Esophagus squamous epithelium (tissue), 5 donors: ENCODE results near the gene SKIC2. TPM values are rescaled to one million over a fixed set of nuclear protein-coding genes. Genes with fewer than 3 reads are reported as not detected.

Source experiments
- DNase-seq: peaks from one replicate; lab custom pipeline; 2025; lab: John Stamatoyannopoulos, UW
- H3K27ac ChIP-seq, 4 donors: fragments of 200-600 bp; sonication (generic); one replicate each; pipeline ENCODE4 v1.5.1; 2016 to 2019; ENCODE audit warnings: mild to moderate bottlenecking in 1 of 4
- H3K27me3 ChIP-seq, 4 donors: fragments of 200-600 bp; sonication (generic); 1 replicate in 3 of 4; 2 replicates in 1 of 4; pipeline versions ENCODE4 v1.5.1 to v1.6.0; 2017 to 2021; ENCODE audit warnings: antibody characterized with exemption in 1 of 4
- H3K36me3 ChIP-seq, 3 donors: fragments of 200-600 bp; sonication (generic); one replicate each; pipeline ENCODE4 v1.5.1; 2016 to 2019
- H3K4me1 ChIP-seq, 3 donors: fragments of 200-600 bp; sonication (generic); one replicate each; pipeline ENCODE4 v1.5.1; 2017 to 2019
- H3K4me3 ChIP-seq, 4 donors: fragments of 200-600 bp; sonication (generic); 1 replicate in 3 of 4; 2 replicates in 1 of 4; pipeline ENCODE4 v1.5.1; 2016 to 2019; ENCODE audit warnings: mild to moderate bottlenecking in 2 of 4, moderate library complexity in 1 of 4
- H3K9me3 ChIP-seq, 3 donors: fragments of 200-600 bp; sonication (generic); one replicate each; pipeline ENCODE4 v1.5.1; 2016 to 2019
- POLR2A ChIP-seq, 4 donors: fragments of 450-650 bp; IDR thresholded peaks; one replicate each; pipeline ENCODE4 v1.6.1; 2017; ENCODE audit warnings: antibody characterized with exemption in 4 of 4, mild to moderate bottlenecking in 4 of 4, moderate library complexity in 3 of 4
- WGBS, 2 donors: methylation state at CpG; one replicate each; pipeline ENCODE4 v1.1.5; 2018; 5-methylcytosine and 5-hydroxymethylcytosine counted together
- intact Hi-C: fragments of 100-400 bp; cut with DNase I; formaldehyde crosslinking; loops from one replicate; pipeline ENCODE4 v1.15.0; 2022
- total RNA-seq, 4 donors: library from RNA; depleted of rRNA; stranded (reverse); fragments of >200 nt; gene quantifications; one replicate each; pipeline ENCODE4 v1.1.0, GENCODE V29; 2016
- TF ChIP-seq, protein P1 (sequence below), 6 experiments: fragments of 450-650 bp in 4 of 6; fragments of 200-600 bp in 2 of 6; sonication (generic) in 2 of 6; IDR thresholded peaks; one replicate each; pipeline ENCODE4 v1.5.1; 2016 to 2019; ENCODE audit warnings: antibody characterized with exemption in 6 of 6, mild to moderate bottlenecking in 4 of 6, moderate library complexity in 4 of 6
- donor health status: DM: yes; HTN: yes; CAD: no.

SKIC2 gene
- total RNA-seq, 4 donors from 2014 or later, result 24.6 to 32.4 (median 26.8) TPM

DNA sequence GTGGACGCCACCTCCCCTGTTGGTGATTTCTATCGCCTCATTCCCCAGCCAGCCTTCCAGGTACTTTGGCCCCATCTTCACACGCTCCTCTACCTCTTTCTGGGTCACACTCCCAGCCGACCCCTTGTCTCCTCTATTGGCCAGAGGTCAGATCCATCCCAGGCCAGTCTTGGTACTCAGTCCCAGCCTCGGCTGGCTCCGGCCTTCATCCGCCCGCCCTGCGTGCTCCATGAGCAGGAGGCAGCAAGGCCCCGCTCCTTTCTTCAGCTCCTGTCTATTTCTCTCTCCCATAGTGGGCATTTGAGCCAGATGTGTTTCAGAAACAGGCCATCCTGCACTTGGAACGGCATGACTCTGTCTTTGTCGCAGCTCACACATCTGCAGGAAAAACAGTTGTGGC, 2.6 kb downstream of the SKIC2 start:
- Histone ChIP-seq H3K4me3 (no peak overlapping the region), H3K36me3 (peaks cover 9 to 74% (median 50%) of the 10 kb centered on the region in 3 donors), H3K27me3 (no peaks in the 10 kb centered on the region), H3K9me3 (no peaks in the 10 kb centered on the region), H3K27ac (no peak overlapping the region), H3K4me1 (peaks cover 15 to 28% (median 18%) of the 10 kb centered on the region in 3 donors)
- TF ChIP-seq, protein P1, sequence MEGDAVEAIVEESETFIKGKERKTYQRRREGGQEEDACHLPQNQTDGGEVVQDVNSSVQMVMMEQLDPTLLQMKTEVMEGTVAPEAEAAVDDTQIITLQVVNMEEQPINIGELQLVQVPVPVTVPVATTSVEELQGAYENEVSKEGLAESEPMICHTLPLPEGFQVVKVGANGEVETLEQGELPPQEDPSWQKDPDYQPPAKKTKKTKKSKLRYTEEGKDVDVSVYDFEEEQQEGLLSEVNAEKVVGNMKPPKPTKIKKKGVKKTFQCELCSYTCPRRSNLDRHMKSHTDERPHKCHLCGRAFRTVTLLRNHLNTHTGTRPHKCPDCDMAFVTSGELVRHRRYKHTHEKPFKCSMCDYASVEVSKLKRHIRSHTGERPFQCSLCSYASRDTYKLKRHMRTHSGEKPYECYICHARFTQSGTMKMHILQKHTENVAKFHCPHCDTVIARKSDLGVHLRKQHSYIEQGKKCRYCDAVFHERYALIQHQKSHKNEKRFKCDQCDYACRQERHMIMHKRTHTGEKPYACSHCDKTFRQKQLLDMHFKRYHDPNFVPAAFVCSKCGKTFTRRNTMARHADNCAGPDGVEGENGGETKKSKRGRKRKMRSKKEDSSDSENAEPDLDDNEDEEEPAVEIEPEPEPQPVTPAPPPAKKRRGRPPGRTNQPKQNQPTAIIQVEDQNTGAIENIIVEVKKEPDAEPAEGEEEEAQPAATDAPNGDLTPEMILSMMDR (IDR thresholded peaks at IDR 0.05), result no peak
- DNase-seq, result no peak
- 93 to 99% methylated on average over 11 to 12 of the region's 12 CpGs for WGBS, 2 donors
- intact Hi-C loops, result no loop called here

DNA sequence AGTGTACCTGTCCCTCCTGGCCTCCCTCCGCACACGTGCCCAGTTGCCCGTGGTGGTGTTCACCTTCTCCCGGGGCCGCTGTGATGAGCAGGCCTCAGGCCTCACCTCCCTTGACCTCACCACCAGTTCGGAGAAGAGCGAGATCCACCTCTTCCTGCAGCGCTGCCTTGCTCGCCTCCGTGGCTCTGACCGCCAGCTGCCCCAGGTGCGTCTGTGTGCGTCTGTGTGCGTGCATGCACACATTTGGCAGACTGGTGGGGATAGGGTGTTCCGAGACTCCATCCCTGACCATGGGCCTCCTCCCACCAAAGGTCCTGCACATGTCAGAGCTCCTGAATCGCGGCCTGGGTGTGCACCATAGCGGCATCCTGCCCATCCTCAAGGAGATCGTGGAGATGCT, 4.9 kb downstream of the SKIC2 start:
- WGBS, 2 donors, result 90 to 91% methylated on average over 8 to 14 of the region's 19 CpGs
- H3K27me3 ChIP-seq, result no peaks in the 10 kb centered on the region
- H3K9me3 ChIP-seq, result no peaks in the 10 kb centered on the region
- no peak for DNase-seq
- intact Hi-C loops, result no loop called here
- no peak overlapping the region for H3K4me3 ChIP-seq
- TF ChIP-seq POLR2A (IDR thresholded peaks at IDR 0.05), result no peak
- TF ChIP-seq, protein P1 (IDR thresholded peaks at IDR 0.05), result no peak
- H3K36me3 ChIP-seq, result peaks cover 23 to 89% (median 67%) of the 10 kb centered on the region in 3 donors
- H3K27ac ChIP-seq, result no peak overlapping the region
- peaks cover 4 to 14% (median 9%) of the 10 kb centered on the region in 3 donors for H3K4me1 ChIP-seq

DNA sequence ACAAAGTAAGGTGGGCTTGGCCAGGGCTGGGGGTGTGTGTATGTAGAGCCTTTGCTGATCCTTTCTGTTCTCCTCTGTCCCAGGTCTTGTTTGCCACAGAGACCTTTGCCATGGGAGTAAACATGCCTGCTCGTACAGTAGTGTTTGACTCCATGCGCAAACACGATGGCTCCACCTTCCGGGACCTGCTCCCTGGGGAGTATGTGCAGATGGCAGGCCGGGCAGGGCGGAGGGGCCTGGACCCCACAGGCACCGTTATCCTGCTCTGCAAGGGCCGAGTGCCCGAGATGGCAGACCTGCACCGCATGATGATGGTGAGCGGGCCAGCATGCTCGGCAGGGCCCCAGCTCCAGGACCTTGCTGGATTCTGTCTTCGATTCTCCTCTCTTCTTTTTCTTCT, 6.7 kb downstream of the SKIC2 start:
- 84 to 85% methylated on average over 13 of the region's 13 CpGs for WGBS, 2 donors
- Histone ChIP-seq H3K27ac (no peak overlapping the region), H3K4me1 (peaks cover 3 to 11% (median 4%) of the 10 kb centered on the region in 3 donors), H3K36me3 (peaks cover 32 to 100% (median 72%) of the 10 kb centered on the region in 3 donors), H3K9me3 (no peaks in the 10 kb centered on the region), H3K4me3 (no peak overlapping the region), H3K27me3 (no peaks in the 10 kb centered on the region)
- no peak for DNase-seq
- no peak for TF ChIP-seq POLR2A (IDR thresholded peaks at IDR 0.05)
- TF ChIP-seq, protein P1 (IDR thresholded peaks at IDR 0.05), result no peak
- intact Hi-C loops, result no loop called here

DNA sequence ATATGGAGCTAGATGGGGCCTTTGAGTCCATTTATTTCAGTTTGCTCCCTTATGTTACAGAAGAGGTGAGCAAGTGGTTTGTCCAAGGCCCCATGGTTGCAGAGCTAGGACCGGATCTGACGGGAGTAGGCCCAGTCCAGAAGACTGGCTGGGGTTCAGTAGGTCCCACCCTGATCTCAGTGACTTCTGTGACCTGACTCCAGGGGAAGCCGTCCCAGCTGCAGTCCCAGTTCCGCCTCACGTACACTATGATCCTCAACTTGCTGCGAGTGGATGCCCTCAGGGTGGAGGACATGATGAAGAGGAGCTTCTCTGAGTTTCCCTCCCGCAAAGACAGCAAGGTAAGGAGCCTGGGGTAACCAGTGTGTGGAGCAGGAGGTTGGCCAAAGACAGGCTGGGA, 7.5 kb downstream of the SKIC2 start:
- Histone ChIP-seq H3K4me1 (peaks cover 9 to 19% (median 12%) of the 10 kb centered on the region in 3 donors), H3K9me3 (no peaks in the 10 kb centered on the region), H3K36me3 (peaks cover 31 to 93% (median 64%) of the 10 kb centered on the region in 3 donors), H3K4me3 (no peak overlapping the region), H3K27me3 (no peaks in the 10 kb centered on the region), H3K27ac (no peak overlapping the region)
- WGBS, 2 donors, result 67 to 93% methylated on average over 3 to 5 of the region's 7 CpGs
- no peak for DNase-seq
- intact Hi-C loops, result no loop called here
- no peak for TF ChIP-seq POLR2A (IDR thresholded peaks at IDR 0.05)
- TF ChIP-seq, protein P1 (IDR thresholded peaks at IDR 0.05), result no peak

DNA sequence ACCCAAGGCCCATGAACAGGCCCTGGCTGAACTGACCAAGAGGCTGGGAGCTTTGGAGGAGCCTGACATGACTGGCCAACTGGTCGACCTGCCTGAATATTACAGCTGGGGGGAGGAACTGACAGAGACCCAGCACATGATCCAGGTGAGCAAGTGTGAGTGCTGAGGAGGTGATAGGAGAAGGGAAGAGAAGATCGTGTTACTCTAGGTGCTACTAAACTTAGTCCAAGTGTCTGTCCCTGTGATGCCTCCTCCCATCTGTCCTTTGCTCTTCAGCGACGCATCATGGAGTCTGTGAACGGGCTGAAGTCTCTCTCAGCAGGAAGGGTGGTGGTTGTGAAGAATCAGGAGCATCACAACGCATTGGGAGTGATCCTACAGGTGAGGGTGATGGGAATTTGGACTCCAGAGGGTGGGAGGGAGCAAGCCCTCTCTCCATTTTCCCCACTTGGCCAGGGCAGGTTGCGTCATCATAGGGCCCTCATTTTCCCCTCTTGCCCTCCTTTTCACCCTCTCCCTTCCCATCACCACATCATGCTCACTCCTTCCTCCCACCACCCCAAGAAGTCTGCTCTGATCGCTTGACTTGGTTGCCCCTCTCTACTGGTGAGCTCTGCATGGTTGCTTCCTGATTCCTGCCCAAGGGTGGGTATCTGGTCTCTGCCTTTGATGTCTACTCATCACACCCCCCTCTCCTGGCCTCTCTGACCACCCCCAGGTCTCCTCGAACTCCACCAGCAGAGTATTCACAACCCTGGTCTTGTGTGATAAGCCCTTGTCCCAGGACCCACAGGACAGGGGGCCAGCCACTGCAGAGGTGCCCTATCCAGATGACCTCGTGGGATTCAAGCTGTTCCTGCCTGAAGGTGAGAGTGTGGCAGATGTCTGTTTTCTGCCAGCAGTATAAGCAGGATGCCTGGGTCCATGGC, 8.3 kb downstream of the SKIC2 start:
- Histone ChIP-seq H3K4me1 (peaks cover 9 to 22% (median 13%) of the 10 kb centered on the region in 3 donors), H3K27ac (no peak overlapping the region), H3K27me3 (no peaks in the 10 kb centered on the region), H3K9me3 (no peaks in the 10 kb centered on the region), H3K36me3 (peaks cover 27 to 85% (median 56%) of the 10 kb centered on the region in 3 donors), H3K4me3 (no peak overlapping the region)
- TF ChIP-seq POLR2A (IDR thresholded peaks at IDR 0.05), result no peak
- TF ChIP-seq, protein P1 (IDR thresholded peaks at IDR 0.05), result no peak
- DNase-seq, result no peak
- intact Hi-C loops, result no loop called here
- WGBS, 2 donors, result 81 to 89% methylated on average over 8 to 9 of the region's 10 CpGs
